Measurements from ENCODE around the gene TMEM25. TPM values are rescaled to one million over a fixed set of nuclear protein-coding genes. Genes with fewer than 3 reads are reported as not detected.

The TMEM25 gene
- total RNA-seq, 6 experiments from 2014 or later: 9.2 to 31.0 (median 23.5) TPM

DNA sequence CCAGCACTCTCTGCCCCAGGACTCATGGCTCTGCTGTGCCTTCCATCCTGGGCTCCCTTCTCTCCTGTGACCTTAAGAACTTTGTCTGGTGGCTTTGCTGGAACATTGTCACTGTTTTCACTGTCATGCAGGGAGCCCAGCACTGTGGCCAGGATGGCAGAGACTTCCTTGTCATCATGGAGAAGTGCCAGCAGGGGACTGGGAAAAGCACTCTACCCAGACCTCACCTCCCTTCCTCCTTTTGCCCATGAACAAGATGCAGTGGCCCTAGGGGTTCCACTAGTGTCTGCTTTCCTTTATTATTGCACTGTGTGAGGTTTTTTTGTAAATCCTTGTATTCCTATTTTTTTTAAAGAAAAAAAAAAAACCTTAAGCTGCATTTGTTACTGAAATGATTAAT, 6.6 kb upstream of the TMEM25 start:
- peaks cover 0 to 71% (median 17%) of the 10 kb centered on the region in 4 donors for H3K4me1 ChIP-seq
- ATAC-seq: peak in 1 of 4 donors; percentile 6

DNA sequence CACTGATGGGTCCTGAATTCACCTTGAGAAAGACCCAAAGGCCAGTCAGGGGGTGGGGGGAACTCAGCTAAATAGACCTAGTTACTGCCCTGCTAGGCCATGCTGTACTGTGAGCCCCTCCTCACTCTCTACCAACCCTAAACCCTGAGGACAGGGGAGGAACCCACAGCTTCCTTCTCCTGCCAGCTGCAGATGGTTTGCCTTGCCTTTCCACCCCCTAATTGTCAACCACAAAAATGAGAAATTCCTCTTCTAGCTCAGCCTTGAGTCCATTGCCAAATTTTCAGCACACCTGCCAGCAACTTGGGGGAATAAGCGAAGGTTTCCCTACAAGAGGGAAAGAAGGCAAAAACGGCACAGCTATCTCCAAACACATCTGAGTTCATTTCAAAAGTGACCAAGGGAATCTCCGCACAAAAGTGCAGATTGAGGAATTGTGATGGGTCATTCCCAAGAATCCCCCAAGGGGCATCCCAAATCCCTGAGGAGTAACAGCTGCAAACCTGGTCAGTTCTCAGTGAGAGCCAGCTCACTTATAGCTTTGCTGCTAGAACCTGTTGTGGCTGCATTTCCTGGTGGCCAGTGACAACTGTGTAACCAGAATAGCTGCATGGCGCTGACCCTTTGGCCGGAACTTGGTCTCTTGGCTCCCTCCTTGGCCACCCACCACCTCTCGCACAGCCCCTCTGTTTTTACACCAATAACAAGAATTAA, 6.1 kb upstream of the TMEM25 start:
- peaks cover 0 to 72% (median 19%) of the 10 kb centered on the region in 4 donors for H3K4me1 ChIP-seq
- DNase-seq (no peak), ATAC-seq (no peak)
- peaks cover 0 to 23% (median 17%) of the 10 kb centered on the region in 4 donors for H3K36me3 ChIP-seq
- no peaks in the 10 kb centered on the region for H3K27me3 ChIP-seq
- TF ChIP-seq, protein P1, sequence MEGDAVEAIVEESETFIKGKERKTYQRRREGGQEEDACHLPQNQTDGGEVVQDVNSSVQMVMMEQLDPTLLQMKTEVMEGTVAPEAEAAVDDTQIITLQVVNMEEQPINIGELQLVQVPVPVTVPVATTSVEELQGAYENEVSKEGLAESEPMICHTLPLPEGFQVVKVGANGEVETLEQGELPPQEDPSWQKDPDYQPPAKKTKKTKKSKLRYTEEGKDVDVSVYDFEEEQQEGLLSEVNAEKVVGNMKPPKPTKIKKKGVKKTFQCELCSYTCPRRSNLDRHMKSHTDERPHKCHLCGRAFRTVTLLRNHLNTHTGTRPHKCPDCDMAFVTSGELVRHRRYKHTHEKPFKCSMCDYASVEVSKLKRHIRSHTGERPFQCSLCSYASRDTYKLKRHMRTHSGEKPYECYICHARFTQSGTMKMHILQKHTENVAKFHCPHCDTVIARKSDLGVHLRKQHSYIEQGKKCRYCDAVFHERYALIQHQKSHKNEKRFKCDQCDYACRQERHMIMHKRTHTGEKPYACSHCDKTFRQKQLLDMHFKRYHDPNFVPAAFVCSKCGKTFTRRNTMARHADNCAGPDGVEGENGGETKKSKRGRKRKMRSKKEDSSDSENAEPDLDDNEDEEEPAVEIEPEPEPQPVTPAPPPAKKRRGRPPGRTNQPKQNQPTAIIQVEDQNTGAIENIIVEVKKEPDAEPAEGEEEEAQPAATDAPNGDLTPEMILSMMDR (IDR thresholded peaks at IDR 0.05): no peak
- TF ChIP-seq POLR2A (IDR thresholded peaks at IDR 0.05): no peak
- 71% methylated on average over 6 of the region's 6 CpGs for WGBS (ENCODE audit: insufficient coverage, low coverage, low lambda C conversion rate, missing lambda C conversion rate)
- no peak overlapping the region for H3K4me3 ChIP-seq
- intact Hi-C loops (cut with DNase I): no loop called here
- H3K27ac ChIP-seq: peak overlapping the region in 2 of 3 donors; percentile 86 to 94
- no peaks in the 10 kb centered on the region for H3K9me3 ChIP-seq

More for the DNA sequence above, 6.6 kb upstream of the TMEM25 start:
- no peak overlapping the region for H3K4me3 ChIP-seq
- TF ChIP-seq, protein P1 (IDR thresholded peaks at IDR 0.05): no peak
- no peak for TF ChIP-seq POLR2A (IDR thresholded peaks at IDR 0.05)
- DNase-seq: no peak
- no peaks in the 10 kb centered on the region for H3K9me3 ChIP-seq
- intact Hi-C loops (cut with DNase I): no loop called here
- peaks cover 0 to 25% (median 17%) of the 10 kb centered on the region in 4 donors for H3K36me3 ChIP-seq
- peak overlapping the region in 2 of 3 donors; percentile 86 to 94 for H3K27ac ChIP-seq
- H3K27me3 ChIP-seq: no peaks in the 10 kb centered on the region

- DNase-seq: peak in 2 of 3 donors; percentile 72 to 79
- intact Hi-C loops (cut with DNase I): no loop called here
- WGBS (ENCODE audit: insufficient coverage, low coverage, low lambda C conversion rate, missing lambda C conversion rate): 21% methylated on average over 2 of the region's 2 CpGs
- no peaks in the 10 kb centered on the region for H3K27me3 ChIP-seq
- no peak for TF ChIP-seq POLR2A (IDR thresholded peaks at IDR 0.05)
- TF ChIP-seq, protein P1 (IDR thresholded peaks at IDR 0.05): no peak
- peak; percentile 50 to 65 (median 54) for ATAC-seq
- peak overlapping the region; percentile 37 to 94 (median 86) for H3K27ac ChIP-seq
- peaks cover 0 to 7% (median 6%) of the 10 kb centered on the region in 4 donors for H3K36me3 ChIP-seq
- H3K4me3 ChIP-seq: peak overlapping the region; percentile 18 to 75 (median 65)
- no peaks in the 10 kb centered on the region for H3K9me3 ChIP-seq
- H3K4me1 ChIP-seq: peaks cover 0 to 70% (median 22%) of the 10 kb centered on the region in 4 donors
Measured at GRCh38 chr11:118526688-118527087, 4.3 kb upstream of the TMEM25 start.

DNA sequence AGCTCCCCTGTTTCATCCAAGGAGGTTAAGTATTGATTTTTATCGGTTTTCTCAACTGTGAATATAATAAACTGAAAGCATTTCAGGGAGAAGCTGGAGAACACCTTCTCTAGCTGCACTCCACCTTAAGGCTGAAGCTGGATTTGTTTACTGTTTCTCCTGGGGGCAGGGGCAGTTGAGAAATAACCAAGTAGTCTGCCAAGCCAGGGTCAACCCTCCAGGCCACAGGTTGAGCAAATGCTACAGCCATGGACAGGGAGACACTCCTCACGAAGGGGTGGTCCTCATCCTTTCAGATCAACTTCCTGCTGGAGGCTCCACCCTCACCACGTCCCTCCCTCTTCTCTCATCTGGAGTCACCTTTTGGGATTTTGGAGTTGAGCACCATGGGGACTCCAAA, 3.9 kb upstream of the TMEM25 start, which contains the start of gene TTC36:
TSS of gene TTC36 (plus strand) at position 366 of the 400 bp plus-strand sequence. CDS start at position 387, 21 bp downstream.
- no peaks in the 10 kb centered on the region for H3K27me3 ChIP-seq
- intact Hi-C loops (cut with DNase I): no loop called here
- peaks cover 0 to 71% (median 24%) of the 10 kb centered on the region in 4 donors for H3K4me1 ChIP-seq
- peak; percentile 22 for TF ChIP-seq POLR2A (IDR thresholded peaks at IDR 0.05)
- TF ChIP-seq, protein P1 (IDR thresholded peaks at IDR 0.05): no peak
- H3K36me3 ChIP-seq: peaks cover 0 to 3% (median 2%) of the 10 kb centered on the region in 4 donors
- WGBS (ENCODE audit: insufficient coverage, low coverage, low lambda C conversion rate, missing lambda C conversion rate): 27% methylated on average over 3 of the region's 3 CpGs
- peak within 1 kb of the TSS; percentile 37 to 94 (median 86) for H3K27ac ChIP-seq
- DNase-seq (peak; percentile 65 to 94 (median 88)), ATAC-seq (peak; percentile 74 to 89 (median 78))
- no peaks in the 10 kb centered on the region for H3K9me3 ChIP-seq
- H3K4me3 ChIP-seq: peak within 1 kb of the TSS; percentile 27 to 75 (median 65)
